CD4-positive, alpha-beta memory T cell (primary cell): Measurements from ENCODE around the gene COLEC12. TPM values are rescaled to one million over a fixed set of nuclear protein-coding genes. Genes with fewer than 3 reads are reported as not detected.

Source experiments
- CTCF ChIA-PET: fragments of 350-600 bp; sonication (Branson Sonifier 250); formaldehyde crosslinking; loops from one replicate; lab custom pipeline; 2021; ENCODE audit warnings: inconsistent platforms; ENCODE audit not compliant: partially characterized antibody; lab: Charles Lee
- POLR2A ChIA-PET: fragments of 350-600 bp; sonication (Branson Sonifier 250); formaldehyde crosslinking; loops from one replicate; lab custom pipeline; 2021; ENCODE audit not compliant: partially characterized antibody; lab: Charles Lee
- DNase-seq, 5 donors: peaks; one replicate each; pipeline versions ENCODE4 v3.0.0 to v3.0.0-alpha.2; 2020 to 2022; ENCODE audit warnings: mixed read lengths in 1 of 5
- H3K27ac ChIP-seq: one replicate; pipeline ENCODE4 v1.7.0; 2013; ENCODE audit warnings: low read depth, low read length
- H3K27me3 ChIP-seq: 2 replicates; pipeline ENCODE4 v1.7.0; 2013; ENCODE audit warnings: mild to moderate bottlenecking, low read length, moderate library complexity; ENCODE audit not compliant: insufficient read depth
- H3K36me3 ChIP-seq: 2 replicates; pipeline ENCODE4 v1.7.0; 2013; ENCODE audit warnings: mild to moderate bottlenecking, low read length, moderate library complexity; ENCODE audit not compliant: insufficient read depth
- H3K4me1 ChIP-seq: 2 replicates; pipeline ENCODE4 v1.7.0; 2013; ENCODE audit warnings: mild to moderate bottlenecking, low read length, moderate library complexity; ENCODE audit not compliant: insufficient read depth
- H3K4me3 ChIP-seq, 2 donors: one replicate each; pipeline ENCODE4 v1.7.0; 2013; ENCODE audit warnings: low read length in 2 of 2, mild to moderate bottlenecking in 1 of 2
- H3K9me3 ChIP-seq, 2 donors: one replicate each; pipeline ENCODE4 v1.7.0; 2013; ENCODE audit warnings: low read length in 2 of 2, control low read depth in 1 of 2; ENCODE audit not compliant: control insufficient read depth in 1 of 2
- H3K27ac Mint-ChIP-seq, 7 donors: one replicate each; pipeline ENCODE4 v1.8.0; 2020 to 2021; ENCODE audit warnings: mixed read lengths in 7 of 7, mild to moderate bottlenecking in 6 of 7, inconsistent platforms in 3 of 7, moderate library complexity in 3 of 7
- H3K27me3 Mint-ChIP-seq, 2 donors: one replicate each; pipeline ENCODE4 v1.8.0; 2020 to 2021; ENCODE audit warnings: mixed read lengths in 2 of 2
- H3K36me3 Mint-ChIP-seq, 2 donors: one replicate each; pipeline ENCODE4 v1.8.0; 2020 to 2021; ENCODE audit warnings: mixed read lengths in 2 of 2, inconsistent platforms in 1 of 2, mild to moderate bottlenecking in 1 of 2
- H3K4me1 Mint-ChIP-seq, 4 donors: one replicate each; pipeline ENCODE4 v1.8.0; 2020 to 2021; ENCODE audit warnings: mixed read lengths in 4 of 4, mild to moderate bottlenecking in 1 of 4
- H3K4me3 Mint-ChIP-seq, 8 donors: one replicate each; pipeline ENCODE4 v1.8.0; 2020 to 2021; ENCODE audit warnings: mixed read lengths in 8 of 8, mild to moderate bottlenecking in 7 of 8, moderate library complexity in 6 of 8, inconsistent platforms in 3 of 8
- H3K9me3 Mint-ChIP-seq, 8 donors: one replicate each; pipeline ENCODE4 v1.8.0; 2020 to 2021; ENCODE audit warnings: mixed read lengths in 8 of 8, mild to moderate bottlenecking in 5 of 8, inconsistent platforms in 3 of 8, moderate library complexity in 1 of 8
- intact Hi-C: fragments of 100-400 bp; cut with micrococcal nuclease; formaldehyde crosslinking; loops from one replicate; pipeline ENCODE4 v1.15.1; 2023
- polyA plus RNA-seq, 2 donors: library from polyadenylated mRNA; unstranded; fragments of 300-500 nt; fragmentation: Illumina TruSeq; gene quantifications; one replicate each; pipeline ENCODE4 v1.2.3, GENCODE V29; 2021
- total RNA-seq, 2 experiments: library from RNA; stranded (reverse); gene quantifications; one replicate each; pipeline ENCODE4 v1.2.3, GENCODE V29; 2021

The COLEC12 gene
- total and polyA plus RNA-seq, 4 experiments from 2014 or later, result 0.17 to 0.28 TPM; not detected in 2

GRCh38 chr18:415617-416612 is 84.6 kb downstream of the COLEC12 start:
- Mint-ChIP-seq H3K36me3 (no peaks in the 10 kb centered on the region), H3K4me1 (no peaks in the 10 kb centered on the region), H3K4me3 (no peak overlapping the region), H3K27ac (no peak overlapping the region), H3K9me3 (peaks cover 0 to 5% (median 2%) of the 10 kb centered on the region in 8 donors), H3K27me3 (no peaks in the 10 kb centered on the region)
- no peaks in the 10 kb centered on the region for H3K36me3 ChIP-seq
- CTCF ChIA-PET, result no interaction called here
- no peak overlapping the region for H3K27ac ChIP-seq
- H3K4me3 ChIP-seq, result no peak overlapping the region
- H3K4me1 ChIP-seq, result no peaks in the 10 kb centered on the region
- POLR2A ChIA-PET, result no interaction called here
- intact Hi-C loops, result no loop called here
- no peak for DNase-seq
- H3K9me3 ChIP-seq, result no peaks in the 10 kb centered on the region
- H3K27me3 ChIP-seq, result no peaks in the 10 kb centered on the region

GRCh38 chr18:415047-415446 is 85.5 kb downstream of the COLEC12 start:
- no peaks in the 10 kb centered on the region for H3K27me3 Mint-ChIP-seq
- CTCF ChIA-PET, result no interaction called here
- no peaks in the 10 kb centered on the region for H3K4me1 Mint-ChIP-seq
- H3K27ac Mint-ChIP-seq, result no peak overlapping the region
- POLR2A ChIA-PET, result no interaction called here
- Histone ChIP-seq H3K9me3 (no peaks in the 10 kb centered on the region), H3K4me1 (no peaks in the 10 kb centered on the region), H3K36me3 (no peaks in the 10 kb centered on the region), H3K27me3 (no peaks in the 10 kb centered on the region), H3K27ac (no peak overlapping the region), H3K4me3 (no peak overlapping the region)
- H3K9me3 Mint-ChIP-seq, result peaks cover 0 to 5% (median 2%) of the 10 kb centered on the region in 8 donors
- no peaks in the 10 kb centered on the region for H3K36me3 Mint-ChIP-seq
- H3K4me3 Mint-ChIP-seq, result no peak overlapping the region
- no peak for DNase-seq
- intact Hi-C loops, result no loop called here

GRCh38 chr18:413233-413632 is 87.3 kb downstream of the COLEC12 start:
- no peaks in the 10 kb centered on the region for H3K4me1 Mint-ChIP-seq
- POLR2A ChIA-PET, result no interaction called here
- no peak for DNase-seq
- H3K36me3 Mint-ChIP-seq, result no peaks in the 10 kb centered on the region
- intact Hi-C loops, result no loop called here
- H3K9me3 Mint-ChIP-seq, result peaks cover 0 to 7% (median under 1%) of the 10 kb centered on the region in 8 donors
- H3K4me3 Mint-ChIP-seq, result no peak overlapping the region
- Histone ChIP-seq H3K36me3 (no peaks in the 10 kb centered on the region), H3K4me3 (no peak overlapping the region), H3K27me3 (no peaks in the 10 kb centered on the region), H3K27ac (no peak overlapping the region), H3K4me1 (no peaks in the 10 kb centered on the region), H3K9me3 (no peaks in the 10 kb centered on the region)
- CTCF ChIA-PET, result no interaction called here
- H3K27ac Mint-ChIP-seq, result no peak overlapping the region
- H3K27me3 Mint-ChIP-seq, result peaks cover 2 to 4% of the 10 kb centered on the region in 2 donors

GRCh38 chr18:410047-410455 is 90.5 kb downstream of the COLEC12 start:
- no peaks in the 10 kb centered on the region for H3K27me3 ChIP-seq
- H3K4me3 Mint-ChIP-seq, result no peak overlapping the region
- no peaks in the 10 kb centered on the region for H3K4me1 Mint-ChIP-seq
- H3K4me1 ChIP-seq, result no peaks in the 10 kb centered on the region
- ChIA-PET CTCF (no interaction called here), POLR2A (no interaction called here)
- H3K27me3 Mint-ChIP-seq, result peaks cover 7 to 11% of the 10 kb centered on the region in 2 donors
- no peak overlapping the region for H3K27ac Mint-ChIP-seq
- no peaks in the 10 kb centered on the region for H3K36me3 Mint-ChIP-seq
- DNase-seq, result no peak
- H3K36me3 ChIP-seq, result no peaks in the 10 kb centered on the region
- intact Hi-C loops, result no loop called here
- no peak overlapping the region for H3K27ac ChIP-seq
- H3K4me3 ChIP-seq, result no peak overlapping the region
- H3K9me3 ChIP-seq, result no peaks in the 10 kb centered on the region
- H3K9me3 Mint-ChIP-seq, result peaks cover 0 to 20% (median 13%) of the 10 kb centered on the region in 8 donors

GRCh38 chr18:408367-408766 is 92.1 kb downstream of the COLEC12 start:
- H3K36me3 Mint-ChIP-seq, result peaks cover 0 to 3% of the 10 kb centered on the region in 2 donors
- CTCF ChIA-PET, result no interaction called here
- POLR2A ChIA-PET, result no interaction called here
- H3K4me3 ChIP-seq, result no peak overlapping the region
- no peaks in the 10 kb centered on the region for H3K4me1 ChIP-seq
- no peaks in the 10 kb centered on the region for H3K4me1 Mint-ChIP-seq
- H3K9me3 ChIP-seq, result no peaks in the 10 kb centered on the region
- no peaks in the 10 kb centered on the region for H3K27me3 ChIP-seq
- H3K27me3 Mint-ChIP-seq, result peaks cover 7 to 11% of the 10 kb centered on the region in 2 donors
- H3K27ac Mint-ChIP-seq, result no peak overlapping the region
- intact Hi-C loops, result no loop called here
- DNase-seq, result no peak
- no peak overlapping the region for H3K4me3 Mint-ChIP-seq
- H3K36me3 ChIP-seq, result no peaks in the 10 kb centered on the region
- H3K27ac ChIP-seq, result no peak overlapping the region
- H3K9me3 Mint-ChIP-seq, result peaks cover 0 to 33% (median 20%) of the 10 kb centered on the region in 8 donors

- H3K27ac ChIP-seq, result no peak overlapping the region
- no peak overlapping the region for H3K27ac Mint-ChIP-seq
- intact Hi-C loops, result no loop called here
- H3K4me1 ChIP-seq, result no peaks in the 10 kb centered on the region
- peaks cover 0 to 3% of the 10 kb centered on the region in 2 donors for H3K36me3 Mint-ChIP-seq
- H3K4me1 Mint-ChIP-seq, result no peaks in the 10 kb centered on the region
- no peaks in the 10 kb centered on the region for H3K9me3 ChIP-seq
- peaks cover 7 to 11% of the 10 kb centered on the region in 2 donors for H3K27me3 Mint-ChIP-seq
- no peak for DNase-seq
- ChIA-PET POLR2A (no interaction called here), CTCF (no interaction called here)
- no peak overlapping the region for H3K4me3 ChIP-seq
- H3K27me3 ChIP-seq, result no peaks in the 10 kb centered on the region
- H3K36me3 ChIP-seq, result no peaks in the 10 kb centered on the region
- H3K9me3 Mint-ChIP-seq, result peaks cover 0 to 37% (median 20%) of the 10 kb centered on the region in 8 donors
- no peak overlapping the region for H3K4me3 Mint-ChIP-seq
Observed at GRCh38 chr18:407626-408224, 92.8 kb downstream of the COLEC12 start.

- no peaks in the 10 kb centered on the region for H3K4me1 Mint-ChIP-seq
- H3K27me3 Mint-ChIP-seq, result peaks cover 7 to 11% of the 10 kb centered on the region in 2 donors
- Histone ChIP-seq H3K4me1 (no peaks in the 10 kb centered on the region), H3K9me3 (no peaks in the 10 kb centered on the region), H3K36me3 (no peaks in the 10 kb centered on the region), H3K27ac (no peak overlapping the region), H3K27me3 (no peaks in the 10 kb centered on the region), H3K4me3 (no peak overlapping the region)
- H3K4me3 Mint-ChIP-seq, result no peak overlapping the region
- no peak overlapping the region for H3K27ac Mint-ChIP-seq
- POLR2A ChIA-PET, result no interaction called here
- DNase-seq, result no peak
- CTCF ChIA-PET, result no interaction called here
- peaks cover 0 to 37% (median 20%) of the 10 kb centered on the region in 8 donors for H3K9me3 Mint-ChIP-seq
- peaks cover 0 to 3% of the 10 kb centered on the region in 2 donors for H3K36me3 Mint-ChIP-seq
- intact Hi-C loops, result no loop called here
Observed at GRCh38 chr18:407191-407590, 93.3 kb downstream of the COLEC12 start.
